GM18505 (cell line): Measurements from ENCODE around the gene HOXB6.

Experiments used
- ATAC-seq: cut with Tn5 transposase; IDR thresholded peaks from one replicate; pipeline ENCODE4 v1.9.1; 2021; ENCODE audit not compliant: unreplicated experiment
- POLR2A ChIP-seq: IDR thresholded peaks from 4 replicates; pipeline ENCODE4 v1.6.1; 2011; ENCODE audit warnings: borderline replicate concordance; ENCODE audit not compliant: insufficient read depth, insufficient read length; ENCODE audit errors: extremely low read depth

Gene HOXB6

GRCh38 chr17:48603959-48604769, 622 bp downstream of the HOXB6 start:
- no peak for ATAC-seq
- no peak for TF ChIP-seq POLR2A

- no peak for TF ChIP-seq POLR2A
- ATAC-seq, result no peak
Observed at GRCh38 chr17:48601539-48602425, 3.0 kb downstream of the HOXB6 start.

- ATAC-seq, result no peak
- TF ChIP-seq POLR2A, result no peak
Observed at GRCh38 chr17:48601207-48601538, 3.6 kb downstream of the HOXB6 start.

- no peak for TF ChIP-seq POLR2A
- ATAC-seq, result no peak
Observed at GRCh38 chr17:48600244-48601098, 4.3 kb downstream of the HOXB6 start.

- TF ChIP-seq POLR2A, result no peak
- ATAC-seq, result no peak
Observed at GRCh38 chr17:48599354-48599753, 5.4 kb downstream of the HOXB6 start.

GRCh38 chr17:48598736-48599135, 6.0 kb downstream of the HOXB6 start:
- TF ChIP-seq POLR2A, result no peak

GRCh38 chr17:48597778-48598631, 6.8 kb downstream of the HOXB6 start:
- no peak for TF ChIP-seq POLR2A
- no peak for ATAC-seq

More at GRCh38 chr17:48598736-48599135, 6.0 kb downstream of the HOXB6 start:
- no peak for ATAC-seq

GRCh38 chr17:48597528-48597777, 7.3 kb downstream of the HOXB6 start:
- TF ChIP-seq POLR2A, result no peak
- ATAC-seq, result no peak

GRCh38 chr17:48596735-48597527, 7.9 kb downstream of the HOXB6 start:
- no peak for ATAC-seq
- TF ChIP-seq POLR2A, result no peak

- no peak for TF ChIP-seq POLR2A
- no peak for ATAC-seq
Observed at GRCh38 chr17:48596000-48596734, 8.6 kb downstream of the HOXB6 start.

- TF ChIP-seq POLR2A, result no peak
- ATAC-seq, result no peak
Observed at GRCh38 chr17:48595278-48595999, 9.3 kb downstream of the HOXB6 start.

GRCh38 chr17:48594538-48595277, 10.1 kb downstream of the HOXB6 start:
- no peak for TF ChIP-seq POLR2A
- ATAC-seq, result no peak
